CD4-positive, alpha-beta memory T cell (primary cell): ENCODE data around the gene STK38L. TPM values are rescaled to one million over a fixed set of nuclear protein-coding genes. Genes with fewer than 3 reads are reported as not detected.

Experiments used
- CTCF ChIA-PET: fragments of 350-600 bp; sonication (Branson Sonifier 250); formaldehyde crosslinking; loops from one replicate; lab custom pipeline; 2021; ENCODE audit warnings: inconsistent platforms; ENCODE audit not compliant: partially characterized antibody; lab: Charles Lee
- POLR2A ChIA-PET: fragments of 350-600 bp; sonication (Branson Sonifier 250); formaldehyde crosslinking; loops from one replicate; lab custom pipeline; 2021; ENCODE audit not compliant: partially characterized antibody; lab: Charles Lee
- DNase-seq, 5 donors: peaks; one replicate each; pipeline versions ENCODE4 v3.0.0 to v3.0.0-alpha.2; 2020 to 2022; ENCODE audit warnings: mixed read lengths in 1 of 5
- H3K27ac ChIP-seq: one replicate; pipeline ENCODE4 v1.7.0; 2013; ENCODE audit warnings: low read depth, low read length
- H3K27me3 ChIP-seq: 2 replicates; pipeline ENCODE4 v1.7.0; 2013; ENCODE audit warnings: mild to moderate bottlenecking, low read length, moderate library complexity; ENCODE audit not compliant: insufficient read depth
- H3K36me3 ChIP-seq: 2 replicates; pipeline ENCODE4 v1.7.0; 2013; ENCODE audit warnings: mild to moderate bottlenecking, low read length, moderate library complexity; ENCODE audit not compliant: insufficient read depth
- H3K4me1 ChIP-seq: 2 replicates; pipeline ENCODE4 v1.7.0; 2013; ENCODE audit warnings: mild to moderate bottlenecking, low read length, moderate library complexity; ENCODE audit not compliant: insufficient read depth
- H3K4me3 ChIP-seq, 2 donors: one replicate each; pipeline ENCODE4 v1.7.0; 2013; ENCODE audit warnings: low read length in 2 of 2, mild to moderate bottlenecking in 1 of 2
- H3K9me3 ChIP-seq, 2 donors: one replicate each; pipeline ENCODE4 v1.7.0; 2013; ENCODE audit warnings: low read length in 2 of 2, control low read depth in 1 of 2; ENCODE audit not compliant: control insufficient read depth in 1 of 2
- H3K27ac Mint-ChIP-seq, 7 donors: one replicate each; pipeline ENCODE4 v1.8.0; 2020 to 2021; ENCODE audit warnings: mixed read lengths in 7 of 7, mild to moderate bottlenecking in 6 of 7, inconsistent platforms in 3 of 7, moderate library complexity in 3 of 7
- H3K27me3 Mint-ChIP-seq, 2 donors: one replicate each; pipeline ENCODE4 v1.8.0; 2020 to 2021; ENCODE audit warnings: mixed read lengths in 2 of 2
- H3K36me3 Mint-ChIP-seq, 2 donors: one replicate each; pipeline ENCODE4 v1.8.0; 2020 to 2021; ENCODE audit warnings: mixed read lengths in 2 of 2, inconsistent platforms in 1 of 2, mild to moderate bottlenecking in 1 of 2
- H3K4me1 Mint-ChIP-seq, 4 donors: one replicate each; pipeline ENCODE4 v1.8.0; 2020 to 2021; ENCODE audit warnings: mixed read lengths in 4 of 4, mild to moderate bottlenecking in 1 of 4
- H3K4me3 Mint-ChIP-seq, 8 donors: one replicate each; pipeline ENCODE4 v1.8.0; 2020 to 2021; ENCODE audit warnings: mixed read lengths in 8 of 8, mild to moderate bottlenecking in 7 of 8, moderate library complexity in 6 of 8, inconsistent platforms in 3 of 8
- H3K9me3 Mint-ChIP-seq, 8 donors: one replicate each; pipeline ENCODE4 v1.8.0; 2020 to 2021; ENCODE audit warnings: mixed read lengths in 8 of 8, mild to moderate bottlenecking in 5 of 8, inconsistent platforms in 3 of 8, moderate library complexity in 1 of 8
- intact Hi-C: fragments of 100-400 bp; cut with micrococcal nuclease; formaldehyde crosslinking; loops from one replicate; pipeline ENCODE4 v1.15.1; 2023
- polyA plus RNA-seq, 2 donors: library from polyadenylated mRNA; unstranded; fragments of 300-500 nt; fragmentation: Illumina TruSeq; gene quantifications; one replicate each; pipeline ENCODE4 v1.2.3, GENCODE V29; 2021
- total RNA-seq, 2 experiments: library from RNA; stranded (reverse); gene quantifications; one replicate each; pipeline ENCODE4 v1.2.3, GENCODE V29; 2021

The STK38L gene
- total and polyA plus RNA-seq, 4 experiments from 2014 or later, result 8.4 to 21.8 (median 15.3) TPM

GRCh38 chr12:27284751-27285150 lies 40.7 kb downstream of the STK38L start:
- Histone ChIP-seq H3K4me3 (no peak overlapping the region), H3K9me3 (no peaks in the 10 kb centered on the region), H3K4me1 (no peaks in the 10 kb centered on the region), H3K27ac (no peak overlapping the region), H3K27me3 (no peaks in the 10 kb centered on the region), H3K36me3 (no peaks in the 10 kb centered on the region)
- Mint-ChIP-seq H3K9me3 (no peaks in the 10 kb centered on the region), H3K27ac (peak overlapping the region in 1 of 7 donors; percentile 16), H3K36me3 (peaks cover 0 to 4% of the 10 kb centered on the region in 2 donors), H3K4me1 (peaks cover 0 to 5% (median 3%) of the 10 kb centered on the region in 4 donors), H3K4me3 (no peak overlapping the region), H3K27me3 (no peaks in the 10 kb centered on the region)
- DNase-seq, result no peak
- ChIA-PET CTCF (no interaction called here), POLR2A (no interaction called here)
- intact Hi-C loops, result no loop called here

GRCh38 chr12:27285403-27285802 lies 41.3 kb downstream of the STK38L start:
- CTCF ChIA-PET, result interaction anchor here (1.2 kb wide), 1 partner anchor 401 kb away, joined by 3 read pairs; no protein-coding TSS in a partner anchor
- Histone ChIP-seq H3K4me1 (no peaks in the 10 kb centered on the region), H3K27ac (no peak overlapping the region), H3K9me3 (no peaks in the 10 kb centered on the region), H3K27me3 (no peaks in the 10 kb centered on the region), H3K4me3 (no peak overlapping the region), H3K36me3 (no peaks in the 10 kb centered on the region)
- Mint-ChIP-seq H3K4me1 (peaks cover 0 to 5% (median 3%) of the 10 kb centered on the region in 4 donors), H3K4me3 (no peak overlapping the region), H3K27me3 (no peaks in the 10 kb centered on the region), H3K27ac (peak overlapping the region in 1 of 7 donors; percentile 18), H3K36me3 (peaks cover 0 to 4% of the 10 kb centered on the region in 2 donors), H3K9me3 (no peaks in the 10 kb centered on the region)
- intact Hi-C loops, result no loop called here
- POLR2A ChIA-PET, result no interaction called here
- DNase-seq, result no peak

GRCh38 chr12:27289414-27289813 lies 45.3 kb downstream of the STK38L start:
- Histone ChIP-seq H3K36me3 (no peaks in the 10 kb centered on the region), H3K4me3 (no peak overlapping the region), H3K27me3 (no peaks in the 10 kb centered on the region), H3K9me3 (no peaks in the 10 kb centered on the region), H3K27ac (no peak overlapping the region), H3K4me1 (no peaks in the 10 kb centered on the region)
- ChIA-PET POLR2A (no interaction called here), CTCF (no interaction called here)
- Mint-ChIP-seq H3K4me1 (peaks cover 0 to 8% (median 4%) of the 10 kb centered on the region in 4 donors), H3K36me3 (peaks cover 0 to 8% of the 10 kb centered on the region in 2 donors), H3K9me3 (no peaks in the 10 kb centered on the region), H3K27ac (no peak overlapping the region), H3K4me3 (no peak overlapping the region), H3K27me3 (no peaks in the 10 kb centered on the region)
- DNase-seq, result no peak
- intact Hi-C loops, result no loop called here

- Histone ChIP-seq H3K27me3 (no peaks in the 10 kb centered on the region), H3K4me3 (no peak overlapping the region), H3K9me3 (no peaks in the 10 kb centered on the region), H3K4me1 (no peaks in the 10 kb centered on the region), H3K36me3 (no peaks in the 10 kb centered on the region), H3K27ac (no peak overlapping the region)
- ChIA-PET POLR2A (no interaction called here), CTCF (interaction anchor here (0.8 to 1.5 kb wide), 2 partner anchors 13 to 15 kb away, joined by 3 to 4 read pairs; no protein-coding TSS in a partner anchor)
- DNase-seq, result no peak
- H3K4me1 Mint-ChIP-seq, result peaks cover 0 to 4% (median 1%) of the 10 kb centered on the region in 4 donors
- no peaks in the 10 kb centered on the region for H3K9me3 Mint-ChIP-seq
- H3K36me3 Mint-ChIP-seq, result peaks cover 0 to 10% of the 10 kb centered on the region in 2 donors
- no peaks in the 10 kb centered on the region for H3K27me3 Mint-ChIP-seq
- H3K27ac Mint-ChIP-seq, result peak overlapping the region in 2 of 7 donors; percentile 4 to 63
- intact Hi-C loops, result no loop called here
- no peak overlapping the region for H3K4me3 Mint-ChIP-seq
These were observed 46.5 kb downstream of the STK38L start for GRCh38 chr12:27290501-27291168.

- no peaks in the 10 kb centered on the region for H3K27me3 Mint-ChIP-seq
- H3K27ac Mint-ChIP-seq, result no peak overlapping the region
- H3K4me3 Mint-ChIP-seq, result no peak overlapping the region
- intact Hi-C loops, result no loop called here
- H3K27me3 ChIP-seq, result no peaks in the 10 kb centered on the region
- H3K27ac ChIP-seq, result no peak overlapping the region
- H3K9me3 ChIP-seq, result no peaks in the 10 kb centered on the region
- no peak for DNase-seq
- H3K36me3 ChIP-seq, result no peaks in the 10 kb centered on the region
- H3K9me3 Mint-ChIP-seq, result no peaks in the 10 kb centered on the region
- CTCF ChIA-PET, result interaction anchor here (0.6 kb wide), 1 partner anchor 12 kb away, joined by 3 read pairs; no protein-coding TSS in a partner anchor
- H3K4me3 ChIP-seq, result no peak overlapping the region
- POLR2A ChIA-PET, result no interaction called here
- peaks cover 0 to 10% of the 10 kb centered on the region in 2 donors for H3K36me3 Mint-ChIP-seq
- H3K4me1 ChIP-seq, result no peaks in the 10 kb centered on the region
- H3K4me1 Mint-ChIP-seq, result peaks cover 0 to 4% (median 1%) of the 10 kb centered on the region in 4 donors
These were observed 47.8 kb downstream of the STK38L start for GRCh38 chr12:27291862-27292261.

- H3K4me3 Mint-ChIP-seq, result no peak overlapping the region
- ChIA-PET CTCF (interaction anchor here (0.6 kb wide), 1 partner anchor 11 kb away, joined by 3 read pairs; no protein-coding TSS in a partner anchor), POLR2A (no interaction called here)
- Histone ChIP-seq H3K4me1 (no peaks in the 10 kb centered on the region), H3K4me3 (no peak overlapping the region), H3K27ac (no peak overlapping the region), H3K9me3 (no peaks in the 10 kb centered on the region), H3K27me3 (no peaks in the 10 kb centered on the region), H3K36me3 (no peaks in the 10 kb centered on the region)
- intact Hi-C loops, result no loop called here
- no peaks in the 10 kb centered on the region for H3K27me3 Mint-ChIP-seq
- H3K36me3 Mint-ChIP-seq, result peaks cover 3 to 10% of the 10 kb centered on the region in 2 donors
- H3K4me1 Mint-ChIP-seq, result peaks cover 0 to 4% (median 1%) of the 10 kb centered on the region in 4 donors
- H3K27ac Mint-ChIP-seq, result no peak overlapping the region
- H3K9me3 Mint-ChIP-seq, result no peaks in the 10 kb centered on the region
- DNase-seq, result no peak
These were observed 48.6 kb downstream of the STK38L start for GRCh38 chr12:27292718-27293117.

- ChIA-PET POLR2A (no interaction called here), CTCF (no interaction called here)
- intact Hi-C loops, result no loop called here
- Mint-ChIP-seq H3K27me3 (no peaks in the 10 kb centered on the region), H3K4me3 (no peak overlapping the region), H3K4me1 (peaks cover 0 to 4% (median 1%) of the 10 kb centered on the region in 4 donors), H3K27ac (peak overlapping the region in 1 of 7 donors; percentile 28), H3K36me3 (peaks cover 9 to 14% of the 10 kb centered on the region in 2 donors), H3K9me3 (no peaks in the 10 kb centered on the region)
- no peaks in the 10 kb centered on the region for H3K36me3 ChIP-seq
- H3K27ac ChIP-seq, result no peak overlapping the region
- no peak overlapping the region for H3K4me3 ChIP-seq
- no peak for DNase-seq
- H3K9me3 ChIP-seq, result no peaks in the 10 kb centered on the region
- H3K27me3 ChIP-seq, result no peaks in the 10 kb centered on the region
- H3K4me1 ChIP-seq, result no peaks in the 10 kb centered on the region
These were observed 49.4 kb downstream of the STK38L start for GRCh38 chr12:27293463-27293862.
